PC-9 (cell line): Measurements from ENCODE around the gene SLC35G2.

ENCODE experiments used
- CTCF ChIP-seq: fragments of 200-600 bp; sonication (generic); conservative IDR thresholded peaks from 2 replicates; pipeline ENCODE4 v1.6.1; 2017; ENCODE audit warnings: mixed run types, antibody characterized with exemption, mild to moderate bottlenecking, moderate library complexity
- EZH2 ChIP-seq: fragments of 200-600 bp; sonication (generic); IDR thresholded peaks from 2 replicates; pipeline ENCODE4 v1.8.0; 2017; ENCODE audit warnings: antibody characterized with exemption, low read depth

GRCh38 chr3:136804141-136804540 lies 14.8 kb upstream of the SLC35G2 start:
- TF ChIP-seq CTCF (no peak), EZH2 (no peak)
